Measurements from ENCODE around the gene RAPGEF4.

Gene RAPGEF4

DNA sequence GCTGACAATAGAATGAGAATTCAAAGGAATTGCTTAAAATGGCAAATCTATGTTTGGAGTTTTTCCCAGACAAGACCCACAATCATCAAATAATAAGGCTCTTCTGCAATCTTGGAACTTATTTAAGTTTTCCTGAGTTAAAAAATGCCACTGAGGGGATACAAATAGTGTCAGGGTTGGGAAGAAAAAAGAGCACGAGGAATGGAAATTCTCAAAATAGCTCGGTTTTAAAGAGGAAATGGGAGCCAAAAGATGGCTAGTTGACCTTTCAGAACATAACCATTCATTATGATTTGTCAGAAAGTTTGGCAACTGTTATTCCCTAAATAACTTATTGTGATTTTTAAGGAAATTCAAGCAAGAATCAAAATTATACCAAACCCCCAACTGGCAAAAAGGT, 127.7 kb downstream of the RAPGEF4 start:
- DNase-seq: no peak

DNA sequence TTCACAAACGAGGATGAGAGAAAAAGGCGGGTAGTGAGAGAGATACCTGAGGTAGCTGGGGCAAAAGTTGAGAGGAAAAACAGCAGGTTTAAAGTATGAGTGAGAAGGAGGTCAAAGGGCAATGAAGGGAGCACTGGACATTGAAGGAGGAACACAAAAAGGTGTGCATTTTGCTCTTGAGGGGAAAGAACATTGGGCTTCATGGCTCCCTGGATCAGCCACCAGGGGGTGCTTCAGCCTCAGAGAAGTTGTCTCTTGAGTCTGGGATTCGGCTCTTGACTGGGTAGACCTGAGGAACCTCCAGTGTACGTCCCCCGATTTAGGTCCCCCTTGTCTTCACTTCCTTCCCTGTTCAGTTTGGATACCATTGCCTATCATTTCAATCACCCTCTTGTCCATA, 128.5 kb downstream of the RAPGEF4 start:
- DNase-seq: peak in 3 of 4 experiments; percentile 1 to 6 (median 3)

DNA sequence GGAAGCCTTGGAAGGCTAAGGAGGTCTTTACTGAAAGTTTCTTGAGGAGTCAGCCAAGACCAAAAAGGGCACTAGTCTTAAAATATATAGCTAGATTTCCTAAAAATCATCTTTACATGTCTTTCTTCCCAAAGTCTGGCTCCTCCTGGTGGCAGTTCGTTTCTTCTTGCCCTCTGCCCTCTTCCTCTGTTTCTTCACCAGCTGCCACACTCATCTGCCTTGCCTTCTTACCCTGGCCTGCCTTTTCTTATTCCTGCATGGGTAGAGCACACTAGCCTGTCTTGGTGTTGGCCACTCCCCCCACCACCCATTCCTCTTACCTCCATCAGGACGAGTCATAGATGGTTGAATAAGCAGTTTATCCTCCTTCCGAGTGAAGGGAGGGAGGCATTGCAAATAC, 129.8 kb downstream of the RAPGEF4 start:
- no peak for DNase-seq

DNA sequence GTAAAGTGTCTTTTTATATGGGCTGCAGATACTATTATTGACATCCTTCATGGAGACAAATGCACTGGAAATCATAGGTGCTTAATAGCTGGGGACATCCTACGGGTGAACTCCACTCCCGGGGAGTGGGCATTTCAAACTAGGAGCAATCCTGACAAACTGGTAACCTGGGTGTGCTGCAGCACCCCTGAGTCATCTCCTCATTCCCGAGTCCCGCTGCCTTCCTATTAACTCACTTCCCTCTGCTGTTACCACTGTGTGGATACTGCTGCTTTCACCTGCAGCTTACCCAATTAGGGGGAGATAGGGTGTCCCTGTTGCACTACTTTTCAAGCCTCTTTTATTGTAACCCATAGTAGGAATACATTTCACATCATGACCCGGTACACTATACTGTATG, 134.2 kb downstream of the RAPGEF4 start:
- DNase-seq: no peak

DNA sequence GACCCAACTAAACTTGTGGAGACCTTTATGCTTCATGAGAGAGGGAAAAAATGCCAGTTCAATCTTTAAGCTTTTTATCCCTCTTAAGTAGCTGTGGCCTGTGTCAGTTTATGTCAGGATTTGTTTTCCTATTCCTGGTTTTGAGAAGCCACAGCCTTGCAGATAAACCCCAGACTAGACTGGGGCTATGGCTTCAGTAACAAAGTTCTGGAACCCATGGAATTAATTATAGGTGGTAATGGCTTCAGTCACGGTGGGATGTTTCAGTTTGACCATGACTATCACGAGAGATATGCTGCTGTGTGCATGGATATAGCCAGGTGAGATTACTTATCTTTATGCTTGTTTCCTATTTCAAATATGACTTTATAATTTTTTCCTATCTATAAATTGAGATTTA, 134.8 kb downstream of the RAPGEF4 start:
- DNase-seq: no peak

DNA sequence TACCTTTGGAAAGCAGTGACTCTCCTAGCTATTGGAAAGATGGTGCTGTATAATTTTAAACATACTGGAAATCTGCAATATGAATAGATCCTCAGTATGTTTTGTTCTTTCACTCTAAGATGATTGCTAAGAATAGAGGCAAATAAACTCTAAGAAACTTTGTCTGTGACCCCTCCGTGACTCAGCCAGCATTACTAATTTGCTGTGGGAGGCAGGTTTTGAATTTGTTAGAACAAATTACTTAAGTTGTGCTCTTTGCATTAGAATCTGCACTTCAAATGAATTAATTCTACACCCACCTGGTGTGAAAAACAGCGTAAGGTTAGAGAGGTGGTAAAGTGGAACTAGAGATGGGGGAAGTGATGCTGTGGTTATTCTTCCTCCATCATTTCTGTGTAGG, 142.2 kb downstream of the RAPGEF4 start:
- no peak for DNase-seq

DNA sequence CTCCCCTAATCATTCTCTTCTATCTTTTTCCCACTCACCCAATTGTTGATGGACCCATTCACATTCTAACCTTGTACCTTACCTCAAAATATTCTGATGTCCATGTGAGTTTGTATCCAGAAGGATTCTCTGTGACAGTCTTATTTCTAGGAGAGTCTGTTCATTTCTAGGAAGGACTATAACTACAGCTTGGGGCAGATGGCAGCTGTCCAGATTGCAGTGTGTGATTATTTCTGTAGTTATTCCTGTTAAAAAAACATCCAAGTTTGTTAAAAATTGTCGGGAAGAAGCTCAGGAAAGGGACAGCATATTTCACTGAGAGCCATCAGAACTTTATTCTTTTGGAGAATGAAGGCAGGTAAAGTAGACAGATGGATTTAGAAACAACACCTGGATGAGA, 142.6 kb downstream of the RAPGEF4 start:
- no peak for DNase-seq

DNA sequence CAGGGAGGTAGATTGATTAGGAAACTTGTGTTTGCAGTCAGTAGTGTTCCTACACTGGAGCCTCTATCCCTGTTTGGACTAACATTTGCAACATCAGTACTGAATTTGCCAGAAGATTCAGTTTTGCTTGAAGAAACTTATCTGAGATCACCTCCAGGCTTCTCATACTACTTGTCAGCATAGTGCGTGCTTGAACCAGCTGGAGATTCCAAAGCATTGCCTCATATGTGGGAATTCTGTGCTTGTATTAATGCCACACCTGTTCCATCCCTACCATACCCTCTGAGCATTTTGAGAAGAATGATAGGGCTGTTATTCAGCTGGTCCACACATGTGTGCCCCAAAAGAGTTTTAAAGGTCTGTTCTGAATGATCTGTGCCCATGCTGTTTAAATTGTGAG, 148.7 kb downstream of the RAPGEF4 start:
- no peak for DNase-seq

DNA sequence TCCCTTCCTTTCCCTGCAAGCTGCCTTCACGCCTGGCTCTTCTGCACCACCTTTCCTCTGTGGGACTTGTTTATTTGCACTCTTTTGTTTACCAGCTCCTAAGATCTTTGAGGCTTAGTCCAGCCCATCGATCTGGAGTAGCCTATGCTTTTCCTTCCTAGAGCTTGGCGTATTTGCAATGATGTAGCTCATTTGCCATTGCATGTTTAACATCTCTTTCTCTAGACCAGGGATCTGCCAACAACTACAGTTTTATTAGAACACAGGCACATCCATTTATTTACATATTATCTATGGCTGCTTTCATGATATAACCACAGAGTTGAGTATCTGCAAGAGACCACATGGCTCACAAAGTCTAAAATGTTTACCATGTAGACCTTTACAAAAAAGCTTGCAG, 150.4 kb downstream of the RAPGEF4 start:
- DNase-seq: no peak

DNA sequence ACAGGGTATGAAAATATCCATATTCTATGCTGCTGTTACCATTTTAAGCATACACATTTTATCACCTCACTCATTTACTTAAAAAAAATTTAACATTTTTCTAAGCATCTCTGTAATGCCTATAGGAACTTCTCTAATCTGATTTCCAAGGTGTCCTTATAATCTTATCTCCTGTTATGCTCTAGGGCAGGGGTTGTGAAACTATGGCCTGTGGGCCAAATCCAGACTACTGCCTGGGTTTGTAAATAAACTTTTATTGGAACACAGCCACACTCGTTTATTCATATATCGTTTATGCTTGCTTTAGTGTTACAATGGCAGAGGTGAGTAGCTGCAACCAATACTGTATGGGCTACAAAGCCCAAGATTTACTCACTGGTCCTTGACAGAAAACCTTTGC, 151.6 kb downstream of the RAPGEF4 start:
- DNase-seq: no peak

DNA sequence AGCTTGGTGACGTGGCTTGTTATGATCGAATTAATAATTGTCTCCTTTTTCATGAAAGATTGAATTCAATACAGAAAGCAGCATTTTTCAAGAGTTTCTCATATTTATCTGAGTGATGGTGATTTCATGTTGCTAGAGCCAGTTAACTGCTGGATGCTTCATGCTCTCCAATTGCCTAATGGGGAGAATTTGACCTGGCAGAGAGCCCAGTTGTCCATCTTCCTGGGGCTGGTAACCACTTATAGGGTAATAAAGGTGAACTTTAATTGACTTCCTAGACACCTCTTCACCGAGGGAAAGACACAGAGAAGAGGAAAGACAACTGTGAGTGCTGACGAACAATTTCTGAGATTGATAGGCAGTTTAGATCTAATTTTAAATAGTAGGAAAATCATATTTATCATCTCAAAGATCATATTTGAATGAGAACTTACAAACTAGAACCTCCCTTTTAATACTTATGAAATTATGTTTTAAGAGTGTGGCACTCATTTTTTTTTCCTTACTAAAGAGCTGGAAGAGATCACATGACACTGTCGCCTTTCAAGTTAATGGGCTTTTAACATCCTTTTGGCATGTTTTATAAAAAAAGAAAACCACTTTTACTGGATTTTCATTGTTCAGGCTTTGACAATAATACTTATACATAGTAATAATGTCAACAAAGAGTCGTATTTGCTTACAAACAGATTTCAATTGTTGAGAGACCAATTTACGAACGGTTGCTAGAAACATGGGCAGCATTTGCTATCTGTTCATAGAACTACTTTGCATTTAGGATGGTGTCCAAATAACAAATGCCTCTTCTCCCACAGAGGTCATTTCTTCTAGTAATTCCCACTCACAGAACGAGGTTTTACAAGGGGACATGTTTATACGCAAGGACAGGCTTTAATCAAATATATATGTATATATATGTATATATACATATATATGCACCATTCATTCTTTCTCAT, 153.3 kb downstream of the RAPGEF4 start:
- no peak for DNase-seq

DNA sequence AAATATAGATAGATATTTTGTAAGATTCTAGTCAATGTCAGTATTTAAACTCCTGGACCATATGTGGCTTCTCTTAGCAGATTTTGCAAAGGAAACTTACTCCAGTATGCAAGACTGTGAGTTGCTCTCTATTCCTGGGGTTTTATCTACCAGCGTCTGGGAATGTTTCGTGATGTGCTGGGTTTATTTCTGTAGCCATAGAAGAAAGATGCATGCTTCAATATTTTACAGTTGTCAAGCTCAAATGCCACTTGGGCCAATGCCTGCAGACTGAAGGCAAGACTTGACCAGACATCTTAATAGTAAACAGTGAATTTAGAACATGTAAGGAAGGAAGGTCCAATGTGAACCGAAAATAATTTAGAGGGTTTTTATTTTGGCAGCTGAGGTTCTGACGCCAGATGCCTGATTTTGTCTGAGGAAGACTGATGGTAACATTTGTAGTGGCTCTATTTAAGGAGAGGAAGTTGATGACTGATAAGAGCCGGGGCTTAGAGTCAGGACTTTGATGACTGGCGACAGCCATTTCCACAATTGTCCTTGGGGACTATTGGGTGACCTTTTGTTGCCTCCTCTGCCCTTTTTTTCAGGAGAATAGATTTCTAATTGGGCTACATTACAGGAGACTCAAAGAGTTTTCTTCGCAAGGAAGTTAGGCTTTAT, 154.3 kb downstream of the RAPGEF4 start:
- no peak for DNase-seq

DNA sequence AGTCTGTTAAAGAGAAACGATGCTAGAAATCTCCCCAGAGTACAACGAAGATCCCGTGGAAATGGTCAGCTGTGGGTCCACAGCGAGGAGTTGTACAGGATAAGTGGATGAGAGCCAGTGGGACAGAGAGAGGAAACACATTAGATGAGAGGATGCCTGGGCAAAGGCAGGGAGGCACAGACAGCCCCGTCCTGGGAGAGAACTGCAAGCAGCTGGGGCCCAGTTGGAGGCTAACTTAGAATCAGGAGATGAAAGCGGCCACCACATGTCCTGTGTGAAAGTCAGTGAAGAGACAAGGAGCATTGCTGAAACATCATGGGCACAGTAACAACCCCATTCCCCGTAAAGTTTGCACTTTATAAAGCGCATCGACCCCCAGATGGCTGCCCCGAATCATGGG, 157.5 kb downstream of the RAPGEF4 start:
- no peak for DNase-seq

DNA sequence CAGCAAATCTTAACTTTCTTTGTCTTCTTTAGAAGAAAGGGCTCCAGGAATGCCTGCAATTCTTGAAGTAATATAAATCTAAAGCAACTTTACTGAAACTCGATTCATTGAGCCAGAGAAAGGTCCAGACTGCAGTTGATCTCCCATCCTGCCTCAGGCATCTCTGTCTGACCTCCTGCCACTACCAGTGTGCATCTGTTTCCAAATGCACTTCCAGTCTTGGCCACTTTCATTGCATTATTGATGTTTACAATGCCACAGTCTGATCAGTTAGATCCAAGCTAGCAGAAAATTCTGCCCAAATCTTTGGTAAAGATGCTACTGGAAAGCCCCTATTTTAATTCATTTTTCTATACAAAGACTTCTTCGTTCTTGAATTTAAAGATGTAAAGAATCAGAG, 158.0 kb downstream of the RAPGEF4 start:
- DNase-seq: no peak

DNA sequence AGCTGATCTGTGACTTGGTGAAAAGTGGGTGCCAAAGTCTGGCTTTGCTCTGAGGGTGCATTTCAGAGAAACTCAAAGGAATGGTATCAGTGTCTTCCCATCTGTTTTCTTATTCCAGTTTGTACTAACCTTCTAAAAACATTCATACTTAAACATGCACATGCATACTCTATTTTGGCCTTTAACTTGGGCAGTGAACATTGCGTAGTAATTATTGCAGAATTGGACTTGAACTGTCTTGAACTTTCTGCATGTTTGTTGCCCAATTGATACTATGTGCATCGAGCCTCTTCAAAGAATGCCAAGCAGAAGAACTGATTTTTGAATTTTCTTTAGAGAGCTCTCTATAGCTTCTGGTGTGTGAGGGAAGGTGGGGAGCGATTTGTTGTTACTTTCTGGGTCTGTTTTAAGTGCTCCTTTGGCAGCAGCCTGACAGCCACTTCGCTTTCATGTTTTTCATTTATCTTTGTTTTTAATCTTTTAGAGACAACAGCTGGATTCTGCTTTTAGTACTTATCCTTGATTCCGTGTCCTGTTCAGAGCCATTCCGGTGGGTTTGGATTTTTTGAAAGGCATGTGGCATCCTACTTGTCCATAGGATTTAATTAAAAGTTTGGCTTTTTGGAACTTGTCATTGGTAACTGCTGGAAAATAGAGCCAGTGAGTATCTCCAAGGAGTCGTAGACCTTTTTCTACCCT, 159.2 kb downstream of the RAPGEF4 start:
- no peak for DNase-seq

DNA sequence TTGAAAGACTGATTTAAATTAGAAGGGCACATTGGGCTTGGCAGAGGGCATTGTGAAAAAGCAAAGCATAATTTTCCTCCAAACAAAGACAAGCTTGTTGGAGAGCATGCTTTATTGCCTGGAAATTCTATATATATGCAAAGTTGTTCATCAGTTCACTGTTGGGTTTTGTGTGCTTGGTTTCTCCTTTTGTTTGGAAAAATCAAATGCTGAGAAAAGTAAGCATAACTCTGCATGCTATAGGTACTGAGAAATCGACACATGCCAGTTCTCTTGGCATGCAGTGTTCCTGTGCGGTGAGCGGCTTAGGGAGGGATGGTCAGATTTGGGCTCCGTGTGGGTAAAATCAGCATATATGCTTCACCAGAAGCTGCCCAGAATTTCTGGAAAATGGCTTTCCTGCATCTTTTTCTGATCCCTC, 161.0 kb downstream of the RAPGEF4 start:
- DNase-seq: no peak

DNA sequence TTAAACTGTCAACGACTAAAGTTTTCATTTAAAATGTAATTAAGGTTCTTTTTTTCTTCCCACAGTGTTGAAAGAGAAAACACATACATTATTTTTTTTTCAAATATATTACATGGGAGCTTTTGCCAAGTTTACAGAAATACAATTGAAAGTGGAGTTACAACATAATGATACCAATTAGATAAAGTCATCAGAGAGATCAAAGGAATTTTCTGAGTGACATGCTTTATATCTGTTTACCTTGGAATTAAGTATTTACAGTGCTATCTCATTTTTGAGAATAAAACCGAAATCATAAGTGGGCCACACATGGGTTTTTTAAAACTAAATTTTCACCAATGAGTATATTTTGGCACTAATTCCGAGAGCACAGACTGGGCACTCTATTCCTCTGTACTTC, 165.2 kb downstream of the RAPGEF4 start:
- DNase-seq: no peak

DNA sequence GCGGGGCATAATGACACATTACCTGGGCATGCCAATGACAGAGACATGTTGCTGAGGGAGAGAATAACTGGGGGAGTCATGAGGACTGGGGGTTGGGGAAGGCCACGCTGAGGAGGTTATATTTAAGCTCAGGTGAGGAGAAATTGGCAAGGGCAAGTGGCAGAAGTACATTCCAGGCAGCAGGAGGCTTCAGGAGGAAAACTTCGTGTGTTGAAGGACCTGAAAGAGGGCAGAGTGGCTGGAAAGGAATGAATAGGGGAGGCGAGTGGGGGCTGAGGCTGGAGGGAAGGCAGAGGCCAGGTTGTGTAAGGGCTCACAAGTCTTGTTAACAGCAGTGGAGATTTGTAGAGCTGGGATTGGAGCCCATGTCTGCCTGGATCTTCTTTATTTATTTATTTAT, 166.3 kb downstream of the RAPGEF4 start:
- DNase-seq: no peak

DNA sequence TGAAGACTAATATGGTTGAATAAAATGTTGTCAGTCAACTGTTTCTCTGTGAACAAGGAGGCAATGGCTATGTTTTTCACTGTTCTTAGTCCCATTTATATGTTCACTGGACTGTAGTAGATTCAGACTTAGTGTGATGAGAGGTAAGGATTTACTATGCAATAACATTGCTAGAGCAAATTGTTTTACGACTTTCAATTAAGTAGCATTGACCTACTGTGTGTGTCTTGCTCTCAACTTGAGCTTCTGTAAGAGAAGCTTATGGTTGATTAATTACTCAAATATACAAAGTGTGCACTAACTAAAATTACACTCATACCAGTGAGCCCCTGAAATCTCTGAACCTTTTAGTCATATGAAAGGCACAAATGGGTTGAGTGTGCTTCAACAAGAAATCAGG, 168.6 kb downstream of the RAPGEF4 start:
- DNase-seq: no peak

DNA sequence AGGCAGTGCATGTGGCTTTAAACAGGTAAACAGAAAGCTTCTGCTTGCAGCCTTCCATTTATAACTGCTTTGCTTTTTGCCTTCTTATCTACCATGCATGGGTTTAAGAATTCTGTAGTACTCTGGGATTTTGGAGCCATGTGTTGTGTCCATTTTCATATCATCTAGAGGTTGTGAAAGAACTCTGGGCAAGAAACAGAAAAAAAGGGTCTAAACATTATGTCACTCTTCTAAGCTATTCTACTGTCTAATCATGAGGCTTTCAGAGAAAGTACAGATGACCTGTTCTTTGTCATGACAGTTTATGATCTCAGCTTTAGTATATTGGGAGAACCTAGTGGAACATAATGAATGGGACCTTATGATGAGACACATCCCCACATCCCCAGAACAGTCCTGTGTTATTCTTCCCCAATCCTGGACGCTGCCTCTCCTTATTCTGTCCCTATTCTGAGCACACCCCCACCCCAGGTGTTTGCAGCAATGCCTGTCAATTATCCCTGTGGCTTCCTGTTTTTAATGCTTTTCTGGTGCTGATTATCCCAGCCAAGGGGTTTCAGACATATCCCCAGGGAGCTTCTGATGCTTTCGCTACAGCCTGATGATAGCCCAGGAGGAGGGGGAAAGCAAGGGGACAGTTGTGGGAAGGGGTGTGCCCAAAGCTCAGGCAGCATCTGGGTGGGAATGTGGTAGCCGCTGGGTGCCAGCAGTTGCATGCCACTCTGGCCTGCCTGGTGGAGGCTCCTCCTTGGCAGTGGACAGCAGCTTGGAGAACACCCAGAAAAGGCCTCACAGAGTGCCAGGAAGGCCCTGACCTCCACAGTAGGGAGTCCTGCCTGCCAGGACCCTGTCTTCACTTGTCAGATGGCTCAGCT, 170.5 kb downstream of the RAPGEF4 start:
- no peak for DNase-seq

DNA sequence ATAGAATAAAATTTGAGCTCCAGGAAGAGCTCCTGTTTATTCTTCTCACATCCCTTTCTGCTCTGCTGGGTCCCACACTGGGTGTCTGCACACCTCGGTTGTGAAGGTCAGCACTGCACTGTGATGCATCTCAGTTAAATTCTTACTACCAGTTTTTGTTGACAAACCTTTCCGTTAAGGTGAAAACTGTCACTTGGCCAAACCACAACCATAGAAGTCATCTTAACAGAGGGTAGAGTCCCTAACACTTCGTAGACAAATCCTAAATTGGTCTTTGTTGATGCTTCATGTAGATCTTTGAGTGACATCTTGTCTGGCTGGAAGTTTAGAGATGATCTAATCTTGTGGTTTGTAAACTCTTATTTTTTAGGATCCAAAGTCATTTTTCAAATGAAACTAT, 172.6 kb downstream of the RAPGEF4 start:
- DNase-seq: no peak

DNA sequence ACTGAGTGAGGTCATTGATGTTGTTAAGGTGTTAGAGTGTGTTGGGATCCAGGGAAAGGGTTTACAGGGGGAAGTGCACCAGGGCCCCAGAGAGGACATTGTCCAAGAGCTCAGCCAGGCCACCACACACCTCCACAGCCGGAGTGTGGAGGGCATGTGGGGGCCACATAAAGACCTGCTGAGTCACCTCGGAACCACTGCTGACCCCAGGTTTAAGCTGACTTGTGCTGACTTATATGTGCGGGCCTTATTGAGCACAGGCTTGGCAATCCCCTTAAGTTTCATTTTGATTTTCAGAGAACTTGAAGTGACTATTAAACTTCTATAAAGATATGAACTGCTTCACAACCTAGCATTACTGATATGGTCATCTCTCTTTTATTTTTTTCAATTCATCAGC, 173.8 kb downstream of the RAPGEF4 start:
- no peak for DNase-seq

DNA sequence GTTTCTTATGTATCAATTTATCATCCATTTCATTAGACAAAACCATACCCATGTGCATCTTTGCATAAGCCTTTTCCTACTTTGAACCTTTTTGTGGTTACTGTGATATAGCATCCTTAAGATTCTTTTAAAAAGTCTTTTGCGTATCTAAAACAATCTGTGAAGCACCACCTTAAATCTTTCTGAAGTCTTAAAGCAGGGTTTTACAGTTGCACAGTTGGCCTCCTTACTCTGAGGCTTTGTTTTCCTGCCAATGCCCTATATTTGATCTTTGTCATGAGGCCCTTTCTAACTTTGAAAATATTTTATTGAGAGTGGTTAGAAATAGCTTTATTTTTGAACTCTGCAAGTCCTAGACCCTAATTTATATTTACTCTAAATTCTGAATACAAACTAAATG, 176.6 kb downstream of the RAPGEF4 start:
- no peak for DNase-seq
